ENCODE measurements around the gene DDX23.

Gene DDX23

DNA sequence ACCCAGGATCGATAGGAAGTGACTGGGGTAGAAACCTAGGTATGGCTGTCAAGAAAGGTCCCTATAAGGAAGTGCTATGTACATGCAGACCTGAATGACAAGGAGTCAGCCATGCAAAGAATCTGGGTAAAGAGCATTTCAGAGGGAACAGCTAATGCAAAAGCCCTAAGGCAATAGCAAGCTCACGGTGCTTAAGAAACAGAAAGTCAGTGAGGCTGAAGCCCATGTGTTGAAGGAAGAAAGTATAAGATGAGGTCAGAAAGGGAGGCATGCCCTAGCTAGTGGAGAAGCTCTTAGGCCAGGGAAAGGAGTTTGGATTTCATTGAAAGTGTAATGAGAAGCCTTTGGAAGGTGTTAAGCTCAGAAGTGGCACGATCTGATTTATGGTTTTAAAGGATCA lies 57.1 kb downstream of the DDX23 start:
- no peak for DNase-seq

DNA sequence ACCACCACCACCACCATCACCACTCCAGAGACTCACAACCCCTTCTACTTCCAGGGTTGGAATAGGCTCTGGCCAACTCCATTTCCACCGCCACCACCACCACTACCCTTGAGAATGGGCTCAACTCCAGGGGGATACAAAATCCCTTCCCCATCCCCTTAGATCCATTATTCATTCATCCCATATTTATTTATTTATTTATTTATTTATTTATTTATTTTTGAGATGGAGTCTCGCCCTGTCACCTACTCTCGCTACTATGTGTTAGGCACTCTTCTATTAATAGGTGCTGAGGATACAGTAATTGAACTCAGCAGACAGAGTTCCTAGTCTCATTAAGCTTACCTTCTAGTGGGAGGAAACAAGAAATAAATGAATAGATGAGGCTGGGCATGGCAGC lies 58.3 kb downstream of the DDX23 start:
- DNase-seq, result no peak

DNA sequence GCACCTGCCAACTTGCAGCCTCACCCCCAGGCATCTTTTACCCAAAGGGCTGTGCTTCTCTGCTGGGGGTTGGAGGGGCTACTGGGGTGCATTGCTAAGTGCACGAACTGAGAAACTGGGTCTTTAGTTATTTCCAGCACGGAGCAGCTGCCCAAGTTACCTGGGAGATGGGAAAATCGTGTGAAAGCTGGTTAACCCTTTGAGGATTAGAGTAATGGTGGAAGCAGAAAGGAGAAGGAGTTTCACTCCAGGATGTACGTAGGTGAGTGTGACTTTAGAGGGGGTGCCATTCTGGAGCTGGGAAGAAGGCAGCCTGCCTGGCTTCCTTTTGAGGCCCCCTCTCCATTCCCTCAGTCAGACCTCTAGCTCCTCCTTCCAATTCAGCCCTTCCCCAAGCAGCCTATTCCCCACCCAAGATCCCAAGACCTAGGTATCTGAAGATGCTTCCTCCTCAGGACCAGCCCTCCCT lies 62.1 kb downstream of the DDX23 start:
- no peak for DNase-seq

DNA sequence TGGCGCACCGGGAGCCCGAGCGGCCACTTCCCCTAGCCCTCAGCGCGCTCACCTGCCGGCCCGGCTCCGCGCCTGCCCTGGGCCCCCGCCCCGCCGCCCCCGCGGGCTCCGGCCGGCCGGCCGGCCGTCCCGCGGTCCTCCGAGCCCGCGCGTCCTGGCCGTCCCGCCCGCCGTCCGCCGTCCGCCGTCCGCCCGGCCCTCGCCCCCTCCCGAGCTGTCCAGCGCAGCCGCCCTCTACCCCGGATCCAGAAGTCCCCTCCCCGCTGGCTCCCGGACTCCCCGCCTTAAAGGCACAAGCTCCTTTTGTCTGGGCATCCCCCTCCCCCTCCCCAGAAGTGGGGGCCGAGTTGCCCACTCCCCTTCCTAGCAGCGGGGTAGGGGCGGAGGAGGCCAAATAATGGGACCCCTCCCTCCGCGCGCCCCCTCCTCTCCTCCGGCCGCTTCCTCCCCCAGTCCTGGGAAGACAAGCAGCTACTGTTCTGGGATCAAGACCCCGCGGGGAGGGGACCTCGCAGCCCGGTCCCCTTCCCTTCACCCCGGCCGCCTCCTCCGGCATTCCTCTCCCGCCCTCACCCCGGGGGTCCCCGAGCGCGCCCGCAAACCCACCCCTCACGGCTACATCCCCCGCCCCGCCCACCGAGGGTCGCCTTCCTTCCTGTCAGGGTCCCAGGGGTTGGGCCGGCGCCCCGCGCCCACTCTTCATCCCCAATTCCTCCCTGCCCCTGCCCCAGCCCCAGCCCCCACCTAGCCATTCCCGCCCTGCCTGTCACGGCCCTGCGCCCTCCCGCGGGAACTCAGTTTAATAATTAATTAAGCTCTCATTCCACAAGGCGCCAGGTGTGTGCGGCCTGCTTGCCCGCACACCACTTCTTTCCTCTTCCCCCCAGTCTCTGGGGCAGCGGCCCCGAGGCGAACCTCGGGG lies 62.8 kb downstream of the DDX23 start, which contains the start of gene ADCY6:
Gene ADCY6 (minus strand): TSS at position 236 of the 922 bp plus-strand sequence. CDS start 5,655 bp downstream, outside the sequence.
- DNase-seq, result peak; percentile 11

DNA sequence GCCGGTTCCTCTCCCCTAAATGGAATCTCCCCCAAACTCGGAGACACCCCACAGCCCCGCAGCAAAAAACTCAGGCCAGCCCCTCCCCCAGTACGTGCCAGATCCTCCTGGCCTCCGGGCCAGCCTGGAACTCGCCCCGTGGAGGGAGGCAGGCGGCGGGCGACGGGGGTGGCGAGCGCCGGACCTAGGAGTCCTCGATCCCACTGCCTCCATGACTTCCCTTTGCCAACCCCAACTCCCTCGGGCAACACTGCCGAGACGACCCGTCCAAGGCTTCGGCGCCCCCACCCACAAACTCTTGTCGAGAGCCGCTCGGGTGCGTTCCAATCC lies 63.5 kb downstream of the DDX23 start:
- DNase-seq, result no peak

DNA sequence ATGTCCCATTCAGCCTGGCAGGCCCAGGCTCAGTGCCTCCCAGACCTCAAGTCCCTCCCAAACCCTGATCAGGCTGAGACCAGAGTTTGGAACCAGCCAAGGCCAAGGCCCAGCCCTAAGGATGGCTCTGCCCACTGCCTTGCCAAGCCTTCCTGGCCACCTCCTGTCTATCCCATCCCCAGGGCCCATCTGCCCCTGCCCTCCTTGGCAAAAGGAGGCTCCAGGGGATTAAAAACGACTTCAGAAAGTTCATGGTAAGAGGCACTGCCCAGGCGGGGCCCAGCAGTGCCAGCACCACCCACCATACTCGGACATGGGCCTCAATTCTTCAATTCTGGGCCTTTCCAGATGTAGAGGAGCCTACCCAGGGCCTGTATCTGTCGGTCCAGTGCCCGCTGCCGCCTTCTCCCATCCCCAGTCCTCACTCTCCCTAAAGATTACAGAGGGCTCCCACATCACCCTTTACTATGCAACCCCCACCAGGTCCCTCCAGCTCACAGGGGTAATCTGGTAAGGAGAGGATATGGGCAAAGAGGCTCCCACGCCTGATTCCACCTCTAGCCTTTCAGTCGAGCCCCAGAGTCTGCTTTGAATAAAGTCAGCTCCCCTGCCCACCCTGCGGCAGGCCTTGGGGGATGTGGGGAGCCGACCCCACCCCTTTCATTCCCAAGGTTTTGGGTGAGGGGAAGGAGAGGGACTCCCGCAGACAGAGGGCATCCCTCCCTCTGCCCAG lies 64.0 kb downstream of the DDX23 start:
- no peak for DNase-seq

DNA sequence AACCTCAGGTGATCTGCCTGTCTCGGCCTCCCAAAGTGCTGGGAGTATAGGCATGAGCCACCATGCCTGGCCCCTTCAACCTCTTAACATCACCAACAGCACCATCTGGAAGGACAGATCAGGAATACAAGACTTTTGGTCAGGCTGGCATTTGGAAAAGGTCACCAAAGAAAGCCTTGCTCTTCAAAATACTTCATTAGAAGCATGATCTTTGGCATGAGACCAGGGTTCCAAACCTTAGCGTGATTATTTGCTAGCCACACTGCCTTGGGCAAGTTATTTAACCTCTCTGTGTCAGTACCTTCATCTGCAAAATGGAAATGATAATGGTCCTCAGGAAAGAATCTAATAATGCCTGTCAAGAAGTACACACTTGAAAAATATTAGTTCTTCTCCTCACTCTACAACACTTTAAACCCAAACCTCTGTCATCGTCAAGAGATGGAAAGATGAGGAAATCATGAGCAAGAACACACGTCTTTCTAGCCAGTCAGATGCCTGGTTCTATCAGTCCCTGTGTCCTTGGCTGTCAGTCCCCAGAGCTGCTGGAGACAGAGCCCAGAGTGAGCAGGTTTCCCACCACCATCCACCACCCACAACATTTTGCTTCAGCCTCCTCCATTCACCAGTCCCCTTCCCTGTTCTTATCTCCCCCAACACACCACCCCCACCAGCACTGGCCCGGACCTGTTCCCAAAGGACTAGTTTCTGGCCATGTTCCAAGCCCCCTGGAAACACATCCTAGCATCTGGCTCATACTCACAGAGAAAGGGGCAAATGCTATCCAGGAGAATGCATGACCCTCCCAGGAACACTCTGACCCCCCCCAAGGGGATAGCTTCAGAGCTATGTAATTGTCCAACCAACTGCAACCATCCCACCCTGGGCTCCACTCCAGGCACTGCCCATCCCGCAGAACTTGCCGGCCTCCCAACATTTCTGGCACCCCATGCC lies 65.1 kb downstream of the DDX23 start:
- no peak for DNase-seq

DNA sequence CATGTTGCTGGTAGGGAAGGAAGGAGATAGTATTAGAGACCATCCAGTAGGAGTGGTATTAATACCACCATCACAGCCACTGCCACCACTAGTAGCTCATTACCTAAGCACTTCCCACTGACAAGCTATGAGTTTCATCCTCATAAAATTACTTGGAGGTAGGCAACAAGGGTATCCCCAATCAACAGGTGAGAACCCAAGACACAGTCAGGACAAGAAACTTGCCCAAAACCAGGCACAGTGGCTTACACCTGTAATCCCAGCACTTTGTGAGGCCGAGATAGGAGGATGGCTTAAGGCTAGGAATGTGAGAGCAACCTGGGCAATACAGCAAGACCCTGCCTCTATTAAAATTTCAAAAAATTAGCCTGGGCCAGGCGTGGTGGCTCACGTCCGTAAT lies 68.5 kb downstream of the DDX23 start:
- DNase-seq, result no peak

DNA sequence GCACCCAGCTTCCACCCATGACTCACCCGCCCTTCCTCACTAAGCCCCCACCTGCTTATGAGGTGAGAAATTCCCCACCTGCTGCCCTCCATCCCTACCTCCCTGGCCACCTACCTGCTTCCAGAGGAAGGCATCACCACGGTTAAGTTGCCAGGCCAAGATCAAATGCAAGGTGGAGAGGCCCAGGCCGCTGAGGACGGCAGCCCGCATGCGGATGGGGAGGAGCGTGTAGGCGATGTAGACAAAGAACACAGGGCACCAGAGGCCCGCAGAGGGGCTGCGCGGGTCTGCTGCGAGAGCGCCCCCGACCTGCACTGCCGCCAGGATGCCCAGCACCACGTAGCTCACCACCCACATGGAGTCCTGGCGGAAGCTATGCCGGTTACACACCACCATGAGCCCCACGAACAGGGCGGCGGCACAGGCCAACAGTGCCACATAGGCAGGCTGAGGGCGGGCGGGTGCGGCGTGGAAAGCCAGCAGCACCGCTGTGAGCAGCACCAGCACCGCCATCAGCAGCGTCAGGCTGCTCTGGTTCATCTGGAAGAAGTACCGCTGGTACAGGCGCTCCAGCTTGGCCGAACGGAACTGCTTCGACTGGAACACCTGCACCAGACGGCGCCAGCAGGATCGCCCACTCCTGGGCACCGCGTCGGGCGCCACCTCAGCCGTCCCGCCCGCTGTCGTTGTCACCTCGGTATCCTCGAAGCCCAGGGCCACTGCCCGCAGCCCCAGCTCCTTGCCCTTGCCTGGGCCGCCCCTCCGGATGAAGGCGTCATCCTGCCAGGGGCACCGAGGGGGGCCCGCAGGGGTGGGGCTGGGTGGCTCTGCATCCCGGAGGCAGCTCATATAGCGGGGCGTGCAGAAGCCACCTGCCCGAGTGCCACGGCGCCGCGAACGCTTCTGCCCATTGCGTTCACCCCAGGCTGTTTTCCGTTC lies 69.2 kb downstream of the DDX23 start:
- DNase-seq, result no peak

DNA sequence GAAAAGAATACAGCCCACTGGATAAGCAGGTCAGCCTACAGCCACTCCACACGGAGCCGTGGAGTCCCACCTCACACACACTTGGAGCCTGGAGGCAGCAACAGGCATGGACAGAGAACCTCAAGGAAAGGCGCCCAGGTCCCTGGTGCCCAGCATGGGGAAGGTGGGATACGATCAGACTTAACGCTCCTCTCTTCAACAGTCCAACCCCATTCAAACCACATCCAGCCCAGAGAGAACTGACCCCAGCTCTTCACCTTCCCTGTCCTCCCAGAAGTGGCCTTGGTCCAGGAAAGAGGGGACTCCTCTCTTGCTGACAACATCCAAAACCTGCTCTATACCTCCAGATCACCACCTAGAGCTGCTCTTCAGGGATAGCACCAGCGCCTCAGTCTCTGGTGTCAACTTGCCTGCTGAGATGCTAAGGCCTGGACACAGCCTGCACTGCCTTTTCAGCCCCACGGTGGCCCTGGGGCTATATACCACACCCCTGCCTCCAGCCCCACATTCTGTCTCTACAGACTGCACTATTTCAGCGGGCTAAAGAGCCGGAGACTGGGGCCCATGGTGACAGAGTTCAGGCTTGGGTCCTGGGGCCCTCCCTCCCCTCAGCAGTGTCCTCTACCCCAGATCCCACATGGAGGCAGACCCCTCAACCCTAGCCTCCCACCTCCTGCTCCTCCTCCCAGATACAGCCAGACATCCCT lies 70.1 kb downstream of the DDX23 start:
- DNase-seq, result no peak

DNA sequence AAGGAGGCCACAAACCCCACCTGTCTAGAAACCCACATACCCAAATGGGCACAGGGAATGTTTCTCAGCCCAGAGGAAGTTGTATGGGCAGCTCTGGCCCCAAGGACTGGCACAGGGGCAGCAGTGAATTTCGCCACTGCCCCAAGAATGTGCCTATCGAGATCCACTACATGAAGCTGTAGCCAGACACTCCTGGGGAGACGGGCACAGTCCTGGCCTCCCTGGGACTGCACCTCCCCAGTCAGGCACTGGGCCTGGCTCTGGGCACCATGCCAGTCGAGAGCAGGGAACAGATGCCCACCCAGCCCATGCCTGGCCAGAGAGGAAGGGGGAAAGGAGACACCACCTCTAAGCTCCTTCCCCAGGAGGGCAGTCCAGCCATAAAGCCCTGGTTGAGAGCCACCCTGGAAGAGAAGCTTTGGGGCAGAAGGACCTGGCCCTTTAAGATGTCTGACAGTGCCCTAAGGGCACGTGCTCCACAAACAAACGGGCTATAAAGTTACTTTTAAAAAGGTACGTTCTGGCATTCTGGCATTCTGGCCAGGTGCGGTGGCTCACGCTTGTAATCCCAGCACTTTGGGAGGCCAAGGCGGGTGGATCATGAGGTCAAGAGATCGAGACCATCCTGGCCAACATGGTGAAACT lies 71.5 kb downstream of the DDX23 start:
- DNase-seq, result no peak

DNA sequence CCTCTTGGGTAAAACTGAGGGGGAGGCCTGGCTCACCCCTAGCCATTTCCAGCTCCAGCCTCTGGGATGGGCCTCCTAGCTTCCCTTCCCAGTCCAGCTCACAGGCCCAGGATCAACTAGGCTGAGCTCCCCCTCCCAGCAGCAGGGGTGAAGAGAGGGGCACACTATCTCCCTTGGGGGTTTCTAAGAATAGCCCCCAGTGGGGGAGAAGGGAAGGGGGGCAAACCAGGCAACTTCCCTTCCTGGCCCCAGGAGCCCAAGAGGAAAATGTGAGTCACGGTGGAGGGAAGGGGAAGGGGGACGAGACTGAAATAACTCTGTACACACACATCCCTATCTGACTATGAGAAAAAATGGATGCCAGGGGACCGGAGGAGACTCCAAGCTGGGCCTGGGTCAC lies 72.1 kb downstream of the DDX23 start:
- DNase-seq, result no peak
